ENCODE measurements around the gene CYP4F22. TPM values are rescaled to one million over a fixed set of nuclear protein-coding genes. Genes with fewer than 3 reads are reported as not detected.

Gene CYP4F22
- total and polyA plus RNA-seq, 2 of the 8 experiments (the other 6 are each of a cell fraction or from before 2014, with no cell fraction given), result not detected

GRCh38 chr19:15479391-15480345 lies 28.7 kb upstream of the CYP4F22 start, which contains the start of gene PGLYRP2:
PGLYRP2 (minus strand) TSS chr19:15479501; CDS start chr19:15479371, 130 bp downstream.
- DNase-seq (ENCODE audit: low read depth in 1 of 2, low spot score in 2 of 2), result no peak
- Histone ChIP-seq H3K4me3 (ENCODE audit: extremely low read depth in 1 of 4, insufficient read depth in 2 of 4, low read depth in 3 of 4, low read length in 4 of 4) (no peak within 1 kb of the TSS), H4K8ac (ENCODE audit: extremely low read depth, insufficient read depth, low read length) (no peak within 1 kb of the TSS; the same call in 1 of the 2 replicates), H3K4me2 (ENCODE audit: insufficient read depth in 1 of 2, low read depth in 2 of 2, low read length in 2 of 2) (no peak within 1 kb of the TSS), H4K20me1 (replicated peaks in 1 of 2; ENCODE audit: control insufficient read depth in 1 of 2, insufficient read depth in 2 of 2, low read length in 2 of 2) (no peaks in the 10 kb centered on the region), H3K23me2 (ENCODE audit: low read depth, low read length) (no peaks in the 10 kb centered on the region), H2BK120ac (replicated peaks; ENCODE audit: low read depth, low read length) (no peak within 1 kb of the TSS), H3K36me3 (ENCODE audit: control insufficient read depth in 2 of 4, insufficient read depth in 4 of 4, low read length in 3 of 4) (no peaks in the 10 kb centered on the region), H3K4ac (replicated peaks; ENCODE audit: insufficient read length, low read depth, low read length) (no peak within 1 kb of the TSS), H2BK5ac (ENCODE audit: low read depth, low read length) (no peak within 1 kb of the TSS), H2BK15ac (ENCODE audit: low read length) (no peak within 1 kb of the TSS), H3K27me3 (replicated peaks in 1 of 4; ENCODE audit: control insufficient read depth in 3 of 4, extremely low read depth in 1 of 4, insufficient read depth in 3 of 4, low read length in 3 of 4) (no peaks in the 10 kb centered on the region), H3K56ac (replicated peaks; ENCODE audit: insufficient read length, low read depth, low read length) (no peak within 1 kb of the TSS), H2AK5ac (ENCODE audit: low read depth, low read length) (no peak within 1 kb of the TSS), H2BK12ac (ENCODE audit: low read depth, low read length) (no peak within 1 kb of the TSS), H2BK20ac (ENCODE audit: low read length) (no peak within 1 kb of the TSS), H3K14ac (ENCODE audit: insufficient read length) (no peak within 1 kb of the TSS), H3K23ac (ENCODE audit: insufficient read length) (no peak within 1 kb of the TSS), H4K91ac (replicated peaks; ENCODE audit: insufficient read length, low read length) (no peak within 1 kb of the TSS), H3K79me1 (ENCODE audit: low read depth, low read length) (no peaks in the 10 kb centered on the region), H3K9me3 (ENCODE audit: insufficient read depth in 2 of 2, low read depth in 1 of 2, low read length in 1 of 2) (peaks cover 50 to 64% of the 10 kb centered on the region in 2 experiments), H3K9ac (replicated peaks in 1 of 4; ENCODE audit: extremely low read depth in 1 of 4, low read depth in 3 of 4, low read length in 3 of 4) (no peak within 1 kb of the TSS), H2AFZ (ENCODE audit: low read length) (no peak within 1 kb of the TSS), H3K27ac (ENCODE audit: low read depth, low read length) (no peak within 1 kb of the TSS), H3K18ac (ENCODE audit: extremely low read depth, low read length) (no peak within 1 kb of the TSS), H3K4me1 (replicated peaks in 1 of 4; ENCODE audit: control insufficient read depth in 3 of 4, insufficient read depth in 4 of 4, low read length in 3 of 4) (no peaks in the 10 kb centered on the region), H4K5ac (ENCODE audit: insufficient read length, low read depth, low read length) (no peak within 1 kb of the TSS), H3K79me2 (ENCODE audit: control insufficient read depth in 1 of 2, insufficient read depth in 2 of 2, low read length in 2 of 2) (no peaks in the 10 kb centered on the region)
- TF ChIP-seq EZH2 (IDR thresholded peaks at IDR 0.05; ENCODE audit: low read depth, low read length, severe bottlenecking) (no peak), PHF8 (conservative IDR thresholded peaks at IDR 0.05; ENCODE audit: low read depth, low read length) (no peak), ATF2 (IDR thresholded peaks at IDR 0.05; ENCODE audit: low read length) (no peak), GTF2F1 (IDR thresholded peaks at IDR 0.05; ENCODE audit: borderline replicate concordance, low read depth, low read length) (no peak), TCF12 (IDR thresholded peaks at IDR 0.05; ENCODE audit: low read depth, low read length) (no peak)
- WGBS, 2 experiments (ENCODE audit: extremely low coverage in 1 of 2, insufficient coverage in 1 of 2, insufficient read length in 1 of 2, insufficient replicate concordance in 2 of 2, low coverage in 1 of 2, low lambda C conversion rate in 2 of 2, missing lambda C conversion rate in 1 of 2), result 86% methylated on average over 16 of the region's 16 CpGs; no CpG with 5 or more reads in 1 of the 2 experiments
- POLR2A ChIA-PET (ENCODE audit: partially characterized antibody), result no interaction called here
- CTCF ChIA-PET (ENCODE audit: partially characterized antibody), result no interaction called here
- no peak for FAIRE-seq
